HG02642 (cell line): Measurements from ENCODE around the gene FDXR.
"Not testable (repeated sequence)": the region's sequence is repeated elsewhere in the genome, so short reads cannot be mapped to it uniquely, and the experiment has no call there.

Experiments
- ATAC-seq: cut with Tn5 transposase; IDR thresholded peaks from one replicate; pipeline ENCODE4 v1.9.1; 2021; ENCODE audit warnings: mild to moderate bottlenecking; ENCODE audit not compliant: unreplicated experiment, poor library complexity

Gene FDXR, protein sequence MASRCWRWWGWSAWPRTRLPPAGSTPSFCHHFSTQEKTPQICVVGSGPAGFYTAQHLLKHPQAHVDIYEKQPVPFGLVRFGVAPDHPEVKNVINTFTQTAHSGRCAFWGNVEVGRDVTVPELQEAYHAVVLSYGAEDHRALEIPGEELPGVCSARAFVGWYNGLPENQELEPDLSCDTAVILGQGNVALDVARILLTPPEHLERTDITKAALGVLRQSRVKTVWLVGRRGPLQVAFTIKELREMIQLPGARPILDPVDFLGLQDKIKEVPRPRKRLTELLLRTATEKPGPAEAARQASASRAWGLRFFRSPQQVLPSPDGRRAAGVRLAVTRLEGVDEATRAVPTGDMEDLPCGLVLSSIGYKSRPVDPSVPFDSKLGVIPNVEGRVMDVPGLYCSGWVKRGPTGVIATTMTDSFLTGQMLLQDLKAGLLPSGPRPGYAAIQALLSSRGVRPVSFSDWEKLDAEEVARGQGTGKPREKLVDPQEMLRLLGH

GRCh38 chr17:74872313-74873036, at the start of gene FDXR:
TSS of gene FDXR (minus strand) at chr17:74872994. CDS start at chr17:74872944, 50 bp downstream.
- peak; percentile 19 for ATAC-seq

DNA sequence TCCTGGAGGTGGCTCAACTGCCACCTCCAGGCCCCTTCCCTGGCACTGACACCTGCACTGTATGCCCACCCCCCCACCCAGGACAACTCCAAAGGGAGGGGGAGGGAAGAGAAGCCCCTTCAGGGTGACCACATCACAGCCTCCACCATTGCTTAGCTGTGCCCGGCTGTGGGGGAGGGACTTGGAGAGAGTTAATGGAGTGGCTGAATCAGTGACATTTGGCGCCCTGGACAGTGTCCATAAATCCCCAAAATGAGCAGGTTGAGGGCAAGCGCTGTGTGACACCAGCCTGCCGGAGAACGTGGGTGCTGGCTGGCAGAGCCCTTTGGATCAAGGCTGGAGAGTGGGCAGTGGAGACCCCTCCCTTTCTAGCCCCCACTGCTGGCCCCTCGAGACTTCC, 49.4 kb upstream of the FDXR start:
- no peak for ATAC-seq

GRCh38 chr17:74921769-74922168, 49.0 kb upstream of the FDXR start:
- ATAC-seq, result no peak

DNA sequence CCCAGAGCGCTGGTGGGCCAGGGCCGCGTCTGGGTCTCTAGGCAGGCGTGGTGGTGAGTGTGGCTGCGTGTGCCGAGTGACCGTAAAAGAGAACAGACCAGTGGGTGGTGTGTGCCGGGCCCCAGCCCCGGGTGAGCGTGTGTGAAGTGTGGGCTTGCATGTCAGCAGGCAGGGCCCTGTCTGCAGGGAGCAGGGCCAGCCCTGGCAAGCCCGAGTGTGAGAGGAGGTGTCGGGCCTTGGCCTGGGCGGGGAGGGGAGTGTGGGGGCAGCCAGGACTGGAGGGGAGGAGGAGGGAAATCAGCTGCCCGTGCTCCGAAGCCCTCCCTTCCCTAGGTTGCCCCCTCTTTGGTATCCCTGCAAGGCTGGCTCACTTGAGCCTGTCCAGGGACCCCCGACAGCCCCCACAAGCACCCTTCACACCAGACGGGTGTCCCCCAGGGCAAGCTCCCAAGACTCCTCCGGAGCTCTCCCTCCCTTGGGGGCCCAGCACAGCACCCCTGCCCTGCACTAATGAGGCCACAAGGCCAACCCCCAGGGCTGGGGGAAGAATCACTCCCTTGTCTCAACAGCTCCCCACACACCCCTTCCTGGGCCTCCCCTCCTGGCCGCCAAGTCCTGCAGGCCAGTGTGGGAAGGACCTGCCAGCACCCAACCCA, 48.4 kb upstream of the FDXR start:
- ATAC-seq, result no peak

- no peak for ATAC-seq
Observed at GRCh38 chr17:74920642-74921025, 47.8 kb upstream of the FDXR start.

- ATAC-seq, result no peak
Observed at GRCh38 chr17:74920306-74920620, 47.5 kb upstream of the FDXR start.

DNA sequence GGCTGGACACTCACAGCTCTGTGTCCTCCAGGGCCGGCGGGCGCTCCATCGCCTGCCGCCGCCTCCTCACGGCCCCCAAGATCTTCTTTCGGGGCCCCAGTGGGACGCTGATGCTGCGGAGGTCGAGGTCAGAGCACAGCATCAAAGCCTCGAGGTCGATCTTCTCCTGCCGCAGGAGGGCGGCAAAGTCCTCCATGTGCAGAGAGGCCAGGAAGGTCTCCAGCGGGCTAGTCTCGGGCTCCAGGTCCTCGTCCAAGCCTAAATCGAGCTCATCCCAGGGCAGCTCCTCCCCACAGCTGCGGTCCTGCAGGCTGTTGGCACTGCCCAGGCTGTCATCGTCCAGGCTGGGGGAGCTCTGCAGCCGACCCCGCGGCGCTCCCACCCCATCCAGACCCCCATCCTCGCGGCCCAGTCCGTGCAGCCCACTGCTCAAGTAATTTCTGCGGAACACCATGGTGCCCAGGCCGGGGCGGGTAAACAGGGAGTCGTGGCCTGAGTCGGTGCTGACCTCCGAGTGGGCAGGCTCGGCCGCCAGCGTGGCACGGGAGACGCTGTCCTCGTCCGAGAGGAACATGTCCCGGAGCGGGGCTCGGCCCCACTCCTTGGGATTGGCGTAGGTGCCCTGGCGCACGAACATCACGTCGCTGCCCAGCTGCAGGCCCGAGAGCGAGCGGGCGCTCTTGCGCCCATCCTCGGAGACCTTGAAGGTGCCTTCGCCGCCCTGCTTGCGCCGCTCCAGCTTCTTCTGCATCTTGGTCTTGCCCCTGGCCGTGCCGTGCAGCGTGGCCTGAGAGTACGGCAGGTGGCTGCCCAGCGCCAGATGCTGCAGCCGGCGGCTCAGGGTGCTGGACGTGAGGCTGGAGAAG, 46.9 kb upstream of the FDXR start:
- no peak for ATAC-seq

- no peak for ATAC-seq
Observed at GRCh38 chr17:74918906-74919305, 46.1 kb upstream of the FDXR start.

DNA sequence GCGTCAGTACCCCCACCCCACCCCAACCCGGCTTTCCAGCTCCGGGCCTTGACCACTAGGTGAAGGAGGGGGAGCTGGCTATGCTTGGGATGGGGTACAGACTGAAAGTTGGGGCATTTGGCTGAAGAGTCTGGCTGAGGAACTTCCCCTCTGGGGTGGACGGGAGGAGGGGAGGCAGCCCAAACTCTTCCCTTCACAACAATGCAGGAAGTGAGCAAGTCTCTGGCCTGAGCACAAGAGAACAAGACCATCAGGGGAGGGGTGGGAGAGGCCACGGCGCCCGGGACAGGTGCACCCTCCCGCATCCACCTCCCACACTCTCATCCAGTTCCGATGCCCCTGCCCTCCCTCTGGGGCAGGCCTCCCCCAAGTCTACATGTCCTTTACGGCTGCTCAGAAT, 44.6 kb upstream of the FDXR start:
- ATAC-seq, result no peak

DNA sequence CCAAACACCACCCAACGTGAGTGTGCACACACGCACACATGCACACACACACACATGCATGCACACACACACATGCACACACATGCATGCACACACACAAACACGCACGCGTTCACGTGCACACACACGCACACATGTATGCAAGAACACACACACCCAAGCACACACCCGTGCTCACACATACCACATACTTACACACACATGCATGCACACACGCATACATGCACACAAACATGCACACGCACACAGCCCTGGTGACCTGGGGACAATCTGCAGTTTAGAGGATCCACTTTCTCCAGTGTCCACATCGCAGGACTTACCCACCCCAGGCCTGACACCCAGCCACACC, 44.0 kb upstream of the FDXR start:
- ATAC-seq, result no peak

- ATAC-seq, result no peak
Observed at GRCh38 chr17:74916136-74916850, 43.5 kb upstream of the FDXR start.

DNA sequence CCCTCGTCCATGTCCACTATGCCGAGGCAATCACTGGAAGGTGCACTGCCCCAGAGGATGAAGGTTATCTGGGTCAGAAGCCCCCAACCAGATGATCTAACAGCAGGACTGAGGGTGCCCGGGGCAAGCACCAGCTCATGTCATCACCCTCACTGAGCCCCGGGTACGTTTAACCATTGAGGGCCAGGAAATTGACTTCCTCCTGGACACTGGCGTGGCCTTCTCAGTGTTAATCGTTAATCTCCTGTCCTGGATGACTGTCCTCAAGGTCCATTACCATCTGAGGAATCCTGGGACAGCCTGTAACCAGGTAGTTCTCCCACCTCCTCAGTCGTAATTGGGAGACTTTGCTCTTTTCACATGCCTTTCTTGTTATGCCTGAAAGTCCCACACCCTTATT, 38.6 kb upstream of the FDXR start:
- not testable (repeated sequence) for ATAC-seq

DNA sequence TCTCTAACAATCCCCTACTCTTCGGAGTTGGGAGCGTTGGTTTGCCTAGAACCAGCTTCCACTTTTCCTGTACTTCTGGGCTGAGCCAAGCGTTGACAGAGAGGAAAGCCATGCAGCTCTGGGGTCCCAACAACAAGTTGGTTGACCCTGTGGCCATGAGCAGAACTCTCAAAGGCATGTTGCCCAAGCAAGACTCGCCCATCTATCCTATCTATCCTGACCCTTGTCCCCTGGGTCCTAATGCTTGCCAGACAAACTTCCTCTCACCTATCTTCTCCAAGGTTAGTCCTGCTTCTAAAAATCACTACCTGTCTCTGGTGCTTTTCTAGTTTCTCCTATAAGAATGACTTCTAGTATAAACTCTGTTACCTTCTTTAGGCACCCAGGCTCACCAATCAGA, 36.3 kb upstream of the FDXR start:
- ATAC-seq, result not testable (repeated sequence)

- no peak for ATAC-seq
Observed at GRCh38 chr17:74907012-74907411, 34.2 kb upstream of the FDXR start.

- ATAC-seq, result not testable (repeated sequence)
Observed at GRCh38 chr17:74906214-74906793, 33.5 kb upstream of the FDXR start.

- ATAC-seq, result no peak
Observed at GRCh38 chr17:74904687-74905409, 32.1 kb upstream of the FDXR start.

- ATAC-seq, result no peak
Observed at GRCh38 chr17:74903671-74904070, 30.9 kb upstream of the FDXR start.

DNA sequence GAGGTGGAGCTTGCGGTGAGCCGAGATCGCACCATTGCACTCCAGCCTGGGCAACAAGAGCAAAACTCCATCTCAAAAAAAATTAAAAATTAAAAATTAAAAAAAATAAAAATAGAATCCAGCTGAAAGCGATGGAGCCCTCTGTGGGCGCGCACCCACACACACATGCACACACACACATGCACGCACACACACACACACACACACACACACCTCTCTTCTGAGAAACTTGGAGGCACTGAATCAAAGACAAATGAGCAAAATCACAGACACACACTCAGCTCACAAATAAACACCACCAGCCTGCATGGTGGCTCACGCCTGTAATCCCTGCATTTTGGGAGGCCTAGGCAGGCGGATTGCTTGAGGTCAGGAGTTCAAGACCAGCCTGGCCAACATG, 30.2 kb upstream of the FDXR start:
- no peak for ATAC-seq
